ENCODE results near the gene NECTIN2.
"Not testable (repeated sequence)": the region's sequence is repeated elsewhere in the genome, so short reads cannot be mapped to it uniquely, and the experiment has no call there.

The NECTIN2 gene

GRCh38 chr19:44855606-44856005 lies 9.5 kb downstream of the NECTIN2 start:
- no peak for DNase-seq

- no peak for DNase-seq
These were observed 10.5 kb downstream of the NECTIN2 start for GRCh38 chr19:44856421-44857083.

GRCh38 chr19:44857837-44858236 lies 11.7 kb downstream of the NECTIN2 start:
- no peak for DNase-seq

- not testable (repeated sequence) for DNase-seq
These were observed 15.5 kb downstream of the NECTIN2 start for GRCh38 chr19:44861576-44861975.

- no peak for DNase-seq
These were observed 17.9 kb downstream of the NECTIN2 start for GRCh38 chr19:44863990-44864389.

GRCh38 chr19:44865196-44865767 lies 19.2 kb downstream of the NECTIN2 start:
- DNase-seq, result no peak

- DNase-seq, result no peak
These were observed 20.6 kb downstream of the NECTIN2 start for GRCh38 chr19:44866664-44867063.

- no peak for DNase-seq
These were observed 21.5 kb downstream of the NECTIN2 start for GRCh38 chr19:44867578-44867977.

GRCh38 chr19:44869733-44870470 lies 23.8 kb downstream of the NECTIN2 start:
- DNase-seq, result no peak

GRCh38 chr19:44871809-44872208 lies 25.7 kb downstream of the NECTIN2 start:
- no peak for DNase-seq

GRCh38 chr19:44872661-44873060 lies 26.6 kb downstream of the NECTIN2 start:
- no peak for DNase-seq

- DNase-seq, result no peak
These were observed 28.2 kb downstream of the NECTIN2 start for GRCh38 chr19:44874317-44874716.

- no peak for DNase-seq
These were observed 29.8 kb downstream of the NECTIN2 start for GRCh38 chr19:44875666-44876451.

GRCh38 chr19:44876930-44877535 lies 30.9 kb downstream of the NECTIN2 start:
- no peak for DNase-seq

- DNase-seq, result no peak
These were observed 32.2 kb downstream of the NECTIN2 start for GRCh38 chr19:44878120-44878865.

- DNase-seq, result no peak
These were observed 33.4 kb downstream of the NECTIN2 start for GRCh38 chr19:44879309-44880065.

GRCh38 chr19:44882063-44882462 lies 36.0 kb downstream of the NECTIN2 start:
- DNase-seq, result no peak

- DNase-seq, result not testable (repeated sequence)
These were observed 36.7 kb downstream of the NECTIN2 start for GRCh38 chr19:44882619-44883397.

- DNase-seq, result no peak
These were observed 37.8 kb downstream of the NECTIN2 start for GRCh38 chr19:44883922-44884321.

- DNase-seq, result no peak
These were observed 38.5 kb downstream of the NECTIN2 start for GRCh38 chr19:44884566-44884965.

GRCh38 chr19:44886141-44886540 lies 40.0 kb downstream of the NECTIN2 start:
- DNase-seq, result no peak
